Measurements from ENCODE around the gene NDUFA13.
A peak's percentile ranks its signal among the peaks of the same experiment; 100 is the strongest.

DNA sequence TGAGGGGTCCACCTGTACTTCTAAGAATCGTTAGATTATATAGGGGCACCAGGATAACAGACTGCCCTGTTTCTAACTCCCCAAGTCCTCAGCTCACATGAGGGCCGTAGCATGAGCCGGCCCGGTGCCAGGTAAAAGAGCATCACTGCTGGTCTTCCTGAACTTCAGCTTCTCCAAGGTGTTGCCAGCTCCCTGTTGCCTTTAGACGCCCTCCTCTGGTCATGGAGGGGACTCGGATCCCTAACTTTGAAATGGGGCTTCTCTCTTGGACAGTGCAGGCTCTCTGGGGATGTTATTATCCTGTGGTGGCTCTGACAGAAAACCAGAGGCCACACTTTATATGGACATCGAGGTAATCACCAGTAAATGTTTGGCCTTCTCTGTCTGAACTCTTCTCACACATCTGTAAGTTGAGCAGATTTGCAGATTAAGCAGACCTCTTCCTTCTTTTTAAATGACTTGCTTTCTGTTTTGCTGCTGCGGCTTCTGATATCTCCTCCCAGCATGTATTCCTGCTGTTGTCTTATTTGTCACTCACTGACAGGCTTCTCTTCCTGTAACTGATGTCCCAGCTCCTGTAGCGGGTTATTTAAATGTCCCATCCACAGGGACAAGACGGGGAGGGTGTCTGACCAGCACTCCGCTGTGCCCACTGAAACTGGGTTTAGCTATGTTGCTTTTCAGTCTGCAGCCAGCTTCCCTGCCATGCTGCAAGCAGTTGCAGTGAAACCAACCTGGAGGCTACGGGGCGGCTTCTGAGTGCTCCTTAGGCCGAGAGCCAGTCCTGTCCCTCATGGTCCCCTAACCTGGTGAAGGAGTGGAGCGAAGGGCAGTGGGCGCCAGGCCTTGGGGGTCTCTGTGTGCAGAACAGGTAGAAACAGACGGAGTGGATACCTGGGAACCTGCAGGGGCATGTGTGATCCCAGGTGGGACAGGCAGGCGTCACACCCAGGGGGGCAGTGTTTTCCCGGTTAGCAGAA is 39.9 kb upstream of the NDUFA13 start:
- TF ChIP-seq EZH2phosphoT487 (IDR thresholded peaks at IDR 0.05; ENCODE audit: borderline replicate concordance, low read depth) (no peak), TAF1 (IDR thresholded peaks at IDR 0.05; ENCODE audit: borderline replicate concordance, low read depth, low read length) (no peak), POLR2AphosphoS5 (IDR thresholded peaks at IDR 0.05; ENCODE audit: low read depth, low read length) (no peak)
- TF ChIP-seq, protein P1, sequence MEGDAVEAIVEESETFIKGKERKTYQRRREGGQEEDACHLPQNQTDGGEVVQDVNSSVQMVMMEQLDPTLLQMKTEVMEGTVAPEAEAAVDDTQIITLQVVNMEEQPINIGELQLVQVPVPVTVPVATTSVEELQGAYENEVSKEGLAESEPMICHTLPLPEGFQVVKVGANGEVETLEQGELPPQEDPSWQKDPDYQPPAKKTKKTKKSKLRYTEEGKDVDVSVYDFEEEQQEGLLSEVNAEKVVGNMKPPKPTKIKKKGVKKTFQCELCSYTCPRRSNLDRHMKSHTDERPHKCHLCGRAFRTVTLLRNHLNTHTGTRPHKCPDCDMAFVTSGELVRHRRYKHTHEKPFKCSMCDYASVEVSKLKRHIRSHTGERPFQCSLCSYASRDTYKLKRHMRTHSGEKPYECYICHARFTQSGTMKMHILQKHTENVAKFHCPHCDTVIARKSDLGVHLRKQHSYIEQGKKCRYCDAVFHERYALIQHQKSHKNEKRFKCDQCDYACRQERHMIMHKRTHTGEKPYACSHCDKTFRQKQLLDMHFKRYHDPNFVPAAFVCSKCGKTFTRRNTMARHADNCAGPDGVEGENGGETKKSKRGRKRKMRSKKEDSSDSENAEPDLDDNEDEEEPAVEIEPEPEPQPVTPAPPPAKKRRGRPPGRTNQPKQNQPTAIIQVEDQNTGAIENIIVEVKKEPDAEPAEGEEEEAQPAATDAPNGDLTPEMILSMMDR (IDR thresholded peaks at IDR 0.05), result peak; percentile 29
- TF ChIP-seq, protein P2, sequence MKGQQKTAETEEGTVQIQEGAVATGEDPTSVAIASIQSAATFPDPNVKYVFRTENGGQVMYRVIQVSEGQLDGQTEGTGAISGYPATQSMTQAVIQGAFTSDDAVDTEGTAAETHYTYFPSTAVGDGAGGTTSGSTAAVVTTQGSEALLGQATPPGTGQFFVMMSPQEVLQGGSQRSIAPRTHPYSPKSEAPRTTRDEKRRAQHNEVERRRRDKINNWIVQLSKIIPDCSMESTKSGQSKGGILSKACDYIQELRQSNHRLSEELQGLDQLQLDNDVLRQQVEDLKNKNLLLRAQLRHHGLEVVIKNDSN (IDR thresholded peaks at IDR 0.05; ENCODE audit: borderline replicate concordance, low read depth), result no peak

Data from SK-N-SH (cell line).